Keratinocyte (primary cell): ENCODE results near the gene SPRED2. TPM values are rescaled to one million over a fixed set of nuclear protein-coding genes. Genes with fewer than 3 reads are reported as not detected.
A peak's percentile ranks its signal among the peaks of the same experiment; 100 is the strongest.

ENCODE experiments used
- DNase-seq: peaks from one replicate; pipeline ENCODE4 v3.0.0-alpha.2; 2011; ENCODE audit warnings: low read depth, missing footprints, low spot score
- FAIRE-seq: peaks from 2 replicates; lab custom pipeline; 2011; peaks lifted over from hg19 to GRCh38; lab: Jason Lieb, UNC
- H2AFZ ChIP-seq: 2 replicates; pipeline ENCODE4 v1.6.0; 2012; ENCODE audit warnings: low read length, control low read depth, inconsistent platforms; ENCODE audit not compliant: control insufficient read depth
- H3K27ac ChIP-seq: 2 replicates; pipeline ENCODE4 v1.5.1; 2011; ENCODE audit warnings: low read length; ENCODE audit not compliant: control insufficient read depth, insufficient read depth
- H3K27me3 ChIP-seq: 3 replicates; pipeline ENCODE4 v1.6.0; 2011; ENCODE audit warnings: low read length; ENCODE audit not compliant: control insufficient read depth, insufficient read depth; ENCODE audit errors: extremely low read depth
- H3K36me3 ChIP-seq, 2 experiments: 2 replicates in 1 of 2; 3 replicates in 1 of 2; pipeline ENCODE4 v1.5.1; 2011; ENCODE audit warnings: low read length in 2 of 2, mild to moderate bottlenecking in 1 of 2; ENCODE audit not compliant: control insufficient read depth in 2 of 2, insufficient read depth in 2 of 2; ENCODE audit errors: extremely low read depth in 1 of 2
- H3K4me1 ChIP-seq: 3 replicates; pipeline ENCODE4 v1.5.1; 2011; ENCODE audit warnings: low read length; ENCODE audit not compliant: control insufficient read depth, insufficient read depth; ENCODE audit errors: extremely low read depth
- H3K4me2 ChIP-seq: 3 replicates; pipeline ENCODE4 v1.6.0; 2011; ENCODE audit warnings: low read depth, low read length; ENCODE audit not compliant: control insufficient read depth, insufficient read depth; ENCODE audit errors: extremely low read depth
- H3K4me3 ChIP-seq, 3 experiments: fragments of 200-600 bp in 1 of 3; sonication (generic) in 1 of 3; 2 replicates in 2 of 3; 3 replicates in 1 of 3; pipeline ENCODE4 v1.5.1; 2011 to 2016; ENCODE audit warnings: low read length in 3 of 3, mild to moderate bottlenecking in 3 of 3, control low read depth in 2 of 3, inconsistent platforms in 1 of 3, low read depth in 1 of 3, mixed read lengths in 1 of 3, mixed run types in 1 of 3, moderate library complexity in 1 of 3; ENCODE audit not compliant: control insufficient read depth in 2 of 3, insufficient read depth in 2 of 3; ENCODE audit errors: extremely low read depth in 1 of 3
- H3K79me2 ChIP-seq: 2 replicates; pipeline ENCODE4 v1.6.0; 2012; ENCODE audit warnings: low read length; ENCODE audit not compliant: control insufficient read depth, insufficient read depth
- H3K9ac ChIP-seq: 3 replicates; pipeline ENCODE4 v1.6.0; 2011; ENCODE audit warnings: low read length; ENCODE audit not compliant: control insufficient read depth, insufficient read depth; ENCODE audit errors: extremely low read depth
- H3K9me1 ChIP-seq: 3 replicates; pipeline ENCODE4 v1.6.0; 2011; ENCODE audit warnings: low read length; ENCODE audit not compliant: control insufficient read depth, insufficient read depth; ENCODE audit errors: extremely low read depth
- H3K9me3 ChIP-seq: 2 replicates; pipeline ENCODE4 v1.5.1; 2012; ENCODE audit warnings: low read depth, low read length; ENCODE audit not compliant: control insufficient read depth
- H4K20me1 ChIP-seq: 3 replicates; pipeline ENCODE4 v1.6.0; 2011; ENCODE audit warnings: low read length; ENCODE audit not compliant: control insufficient read depth, insufficient read depth; ENCODE audit errors: extremely low read depth
- EZH2 ChIP-seq: IDR thresholded peaks from one replicate; pipeline ENCODE4 v1.6.1; 2012; ENCODE audit warnings: inconsistent platforms, mild to moderate bottlenecking, low read length, moderate library complexity
- dilution Hi-C: fragments of 300-500 bp; cut with MboI; formaldehyde crosslinking; loops from one replicate; pipeline ENCODE4 v1.7.0; 2020; ENCODE audit warnings: low sequenced_read_pairs; ENCODE audit not compliant: extremely low pct_ligation_motif_present
- polyA plus RNA-seq, 5 experiments: library from polyadenylated mRNA; depleted of rRNA in 3 of 5; stranded (reverse) in 3 of 5; stranded (forward) in 1 of 5; unstranded in 1 of 5; fragments of >200 nt; gene quantifications; 1 replicate in 1 of 5; 2 replicates in 3 of 5; 3 replicates in 1 of 5; pipeline versions ENCODE4 v1.2.1 to v1.2.3, GENCODE V29; 2011 to 2012; ENCODE audit warnings: missing spikeins in 2 of 5, low read depth in 1 of 5, low replicate concordance in 1 of 5
- TF ChIP-seq, protein P1 (sequence below), 3 experiments: IDR thresholded peaks in 1 of 3; conservative IDR thresholded peaks in 1 of 3; optimal IDR thresholded peaks in 1 of 3; 2 replicates in 2 of 3; 3 replicates in 1 of 3; pipeline versions ENCODE3 to v1.5.1; 2011; ENCODE audit warnings: low read length in 3 of 3, mild to moderate bottlenecking in 3 of 3, moderate library complexity in 2 of 3, control low read depth in 1 of 3, inconsistent platforms in 1 of 3; ENCODE audit not compliant: insufficient read depth in 2 of 3; ENCODE audit errors: extremely low read depth in 1 of 3

The SPRED2 gene
- polyA plus RNA-seq, 1 donor (not counting 4 experiments of a cell fraction or from before 2014, with no cell fraction given) = 26.8 TPM

DNA sequence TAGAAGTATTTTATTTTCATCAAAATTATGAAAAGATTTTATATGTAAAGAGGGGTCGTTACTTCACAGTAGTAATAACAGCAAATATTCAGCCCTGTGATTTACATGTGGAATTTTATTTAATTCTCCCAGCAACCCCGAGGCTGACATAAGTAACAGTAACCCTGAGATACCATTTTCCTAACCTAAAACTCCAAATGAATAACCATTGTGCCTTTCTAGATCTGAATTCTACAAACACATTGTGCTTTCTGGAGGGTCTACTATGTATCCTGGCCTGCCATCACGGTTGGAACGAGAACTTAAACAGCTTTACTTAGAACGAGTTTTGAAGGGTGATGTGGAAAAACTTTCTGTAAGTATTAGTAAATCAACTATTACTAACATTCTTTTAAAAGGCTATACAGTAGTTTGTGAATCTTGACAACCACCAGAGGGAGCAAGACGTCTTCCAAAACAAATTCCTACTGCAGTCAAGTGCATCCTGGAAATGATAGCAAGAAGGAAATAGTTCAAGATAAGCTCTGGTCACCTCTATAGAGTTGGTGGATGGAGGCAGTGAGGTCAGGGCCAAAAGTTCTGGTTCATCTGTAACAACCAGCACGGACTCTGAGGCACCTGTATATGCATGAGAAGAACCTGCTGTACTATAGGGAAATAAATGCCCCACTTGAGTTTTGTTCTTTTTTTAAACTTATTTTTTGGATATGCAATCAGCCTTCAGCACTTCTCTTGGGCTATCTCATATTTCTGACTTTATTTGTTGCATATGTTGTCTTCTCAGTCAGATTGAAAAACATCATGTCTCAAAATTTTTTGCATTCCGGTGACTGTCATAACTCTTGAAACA lies 167.4 kb downstream of the SPRED2 start:
- Histone ChIP-seq H3K27ac (no peak overlapping the region), H2AFZ (no peak overlapping the region), H3K9ac (no peak overlapping the region), H3K4me3 (no peak overlapping the region), H3K9me1 (no peaks in the 10 kb centered on the region), H3K36me3 (peaks cover 16 to 27% of the 10 kb centered on the region in 2 experiments), H3K9me3 (no peaks in the 10 kb centered on the region), H3K4me2 (no peak overlapping the region), H3K27me3 (no peaks in the 10 kb centered on the region), H4K20me1 (no peaks in the 10 kb centered on the region), H3K4me1 (no peaks in the 10 kb centered on the region), H3K79me2 (peaks cover 24% of the 10 kb centered on the region)
- DNase-seq = peak; percentile 32
- TF ChIP-seq, protein P1, sequence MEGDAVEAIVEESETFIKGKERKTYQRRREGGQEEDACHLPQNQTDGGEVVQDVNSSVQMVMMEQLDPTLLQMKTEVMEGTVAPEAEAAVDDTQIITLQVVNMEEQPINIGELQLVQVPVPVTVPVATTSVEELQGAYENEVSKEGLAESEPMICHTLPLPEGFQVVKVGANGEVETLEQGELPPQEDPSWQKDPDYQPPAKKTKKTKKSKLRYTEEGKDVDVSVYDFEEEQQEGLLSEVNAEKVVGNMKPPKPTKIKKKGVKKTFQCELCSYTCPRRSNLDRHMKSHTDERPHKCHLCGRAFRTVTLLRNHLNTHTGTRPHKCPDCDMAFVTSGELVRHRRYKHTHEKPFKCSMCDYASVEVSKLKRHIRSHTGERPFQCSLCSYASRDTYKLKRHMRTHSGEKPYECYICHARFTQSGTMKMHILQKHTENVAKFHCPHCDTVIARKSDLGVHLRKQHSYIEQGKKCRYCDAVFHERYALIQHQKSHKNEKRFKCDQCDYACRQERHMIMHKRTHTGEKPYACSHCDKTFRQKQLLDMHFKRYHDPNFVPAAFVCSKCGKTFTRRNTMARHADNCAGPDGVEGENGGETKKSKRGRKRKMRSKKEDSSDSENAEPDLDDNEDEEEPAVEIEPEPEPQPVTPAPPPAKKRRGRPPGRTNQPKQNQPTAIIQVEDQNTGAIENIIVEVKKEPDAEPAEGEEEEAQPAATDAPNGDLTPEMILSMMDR (optimal IDR thresholded peaks at IDR 0.05 in 1 of 3, IDR thresholded peaks at IDR 0.05 in 1 of 3, conservative IDR thresholded peaks at IDR 0.05 in 1 of 3; ENCODE audit: extremely low read depth in 1 of 3, insufficient read depth in 2 of 3, low read length in 3 of 3) = peak; percentile 32 to 51 (median 49)
- no peak for TF ChIP-seq EZH2
- peak; percentile 75 for FAIRE-seq
- dilution Hi-C loops = no loop called here

DNA sequence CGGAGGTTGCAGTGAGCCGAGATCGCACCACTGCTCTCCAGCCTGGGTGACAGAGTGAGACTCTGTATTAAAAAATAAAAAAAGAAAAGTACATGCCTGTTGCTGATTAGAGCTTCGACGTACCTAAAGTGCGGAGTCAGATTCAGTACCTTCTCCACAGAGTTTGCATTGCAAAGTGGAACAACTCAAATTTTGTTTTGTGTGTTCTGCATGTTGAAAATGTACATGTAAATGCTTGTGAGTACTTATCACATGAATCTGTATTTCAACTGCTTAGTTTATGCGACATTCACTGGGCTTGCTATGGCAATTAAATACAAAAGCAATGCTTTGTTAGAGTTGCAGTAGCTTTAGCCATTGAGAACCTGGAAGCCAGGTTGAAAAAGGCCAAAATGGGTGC lies 168.4 kb downstream of the SPRED2 start:
- peaks cover 32% of the 10 kb centered on the region for H3K79me2 ChIP-seq
- no peak overlapping the region for H3K4me2 ChIP-seq
- H3K36me3 ChIP-seq = peaks cover 16 to 25% of the 10 kb centered on the region in 2 experiments
- H3K9me1 ChIP-seq = no peaks in the 10 kb centered on the region
- TF ChIP-seq EZH2 = no peak
- TF ChIP-seq, protein P1 (optimal IDR thresholded peaks at IDR 0.05 in 1 of 3, IDR thresholded peaks at IDR 0.05 in 1 of 3, conservative IDR thresholded peaks at IDR 0.05 in 1 of 3; ENCODE audit: extremely low read depth in 1 of 3, insufficient read depth in 2 of 3, low read length in 3 of 3) = no peak
- no peak for DNase-seq
- dilution Hi-C loops = no loop called here
- no peaks in the 10 kb centered on the region for H3K27me3 ChIP-seq
- no peaks in the 10 kb centered on the region for H4K20me1 ChIP-seq
- FAIRE-seq = no peak
- no peak overlapping the region for H2AFZ ChIP-seq
- H3K9ac ChIP-seq = no peak overlapping the region
- H3K4me3 ChIP-seq = no peak overlapping the region
- no peaks in the 10 kb centered on the region for H3K4me1 ChIP-seq
- no peak overlapping the region for H3K27ac ChIP-seq
- no peaks in the 10 kb centered on the region for H3K9me3 ChIP-seq
